ENCODE results near the gene BABAM2.
"Not testable (repeated sequence)": the region's sequence is repeated elsewhere in the genome, so short reads cannot be mapped to it uniquely, and the experiment has no call there.

BABAM2 gene

GRCh38 chr2:28101123-28101522 is 210.6 kb downstream of the BABAM2 start:
- in situ Hi-C loops (cut with MboI; ENCODE audit: low sequenced_read_pairs) = no loop called here

- in situ Hi-C loops (cut with MboI; ENCODE audit: low sequenced_read_pairs) = no loop called here
These were observed 211.4 kb downstream of the BABAM2 start for GRCh38 chr2:28101892-28102291.

GRCh38 chr2:28102455-28102874 is 211.9 kb downstream of the BABAM2 start:
- in situ Hi-C loops (cut with MboI; ENCODE audit: low sequenced_read_pairs) = no loop called here

DNA sequence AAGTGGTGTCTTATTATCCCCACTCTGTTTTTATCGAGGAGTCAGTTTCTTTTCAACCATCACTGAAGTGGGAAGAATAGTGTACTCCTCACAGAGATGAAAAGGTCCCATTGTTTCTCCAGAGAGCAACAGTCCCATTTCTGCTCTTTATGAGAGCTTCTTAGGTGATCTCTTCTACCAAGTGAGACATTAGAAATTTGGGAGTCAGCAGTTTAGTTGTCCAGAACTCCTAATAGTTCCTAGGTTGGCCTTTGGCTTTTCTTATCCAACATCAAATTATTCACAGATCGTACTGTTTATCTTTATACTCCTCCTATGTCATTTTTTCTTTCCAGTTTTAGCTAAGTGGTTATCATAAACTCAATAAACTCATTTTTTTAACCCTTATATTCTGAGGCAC is 213.1 kb downstream of the BABAM2 start:
- in situ Hi-C loops (cut with MboI; ENCODE audit: low sequenced_read_pairs) = no loop called here

DNA sequence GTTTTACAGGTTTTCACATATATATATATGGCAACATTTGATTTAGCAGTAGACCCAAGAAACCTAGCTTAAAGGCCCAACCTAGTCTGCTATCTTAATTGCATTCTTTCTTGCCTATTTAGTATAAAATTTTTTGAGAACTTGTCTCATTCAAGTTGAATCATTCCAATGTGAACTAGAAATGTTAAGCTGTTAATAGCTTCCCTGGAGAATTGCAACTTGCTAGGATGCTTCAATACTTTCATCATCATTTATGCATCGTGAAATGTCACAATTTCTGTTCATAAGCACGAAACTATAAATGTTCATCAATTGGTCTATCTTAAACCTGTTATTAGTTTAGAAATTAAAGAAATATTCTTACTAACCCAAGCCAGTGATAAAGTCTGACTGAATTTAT is 217.6 kb downstream of the BABAM2 start:
- in situ Hi-C loops (cut with MboI; ENCODE audit: low sequenced_read_pairs) = no loop called here

GRCh38 chr2:28113771-28114170 is 223.2 kb downstream of the BABAM2 start:
- in situ Hi-C loops (cut with MboI; ENCODE audit: low sequenced_read_pairs) = not testable (repeated sequence)

DNA sequence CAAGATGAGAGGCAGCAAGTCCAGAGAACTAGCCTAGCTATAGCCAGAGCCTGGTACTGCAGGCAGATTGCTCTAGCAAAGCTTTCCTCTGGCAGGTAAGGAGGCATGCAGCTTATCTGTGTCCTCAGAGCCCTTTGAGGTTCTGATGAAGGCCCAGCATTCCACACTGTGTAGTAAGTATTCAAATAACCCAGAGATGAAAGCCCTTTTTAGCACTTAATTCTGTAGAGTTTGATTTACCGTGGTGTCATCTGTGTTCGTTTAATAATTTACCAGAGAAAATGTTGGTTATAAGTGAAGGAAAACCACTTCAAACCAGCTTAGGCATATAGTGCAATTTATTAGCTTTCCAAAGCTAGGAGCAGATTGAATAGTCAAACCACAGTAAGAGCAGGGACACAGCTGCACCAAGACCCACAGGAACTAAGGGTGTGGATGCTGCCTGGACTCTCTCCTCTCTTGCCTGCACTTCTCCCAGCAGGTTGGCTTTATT is 226.6 kb downstream of the BABAM2 start:
- in situ Hi-C loops (cut with MboI; ENCODE audit: low sequenced_read_pairs) = no loop called here

- in situ Hi-C loops (cut with MboI; ENCODE audit: low sequenced_read_pairs) = no loop called here
These were observed 229.1 kb downstream of the BABAM2 start for GRCh38 chr2:28119631-28120030.

- in situ Hi-C loops (cut with MboI; ENCODE audit: low sequenced_read_pairs) = no loop called here
These were observed 237.9 kb downstream of the BABAM2 start for GRCh38 chr2:28128281-28128950.

GRCh38 chr2:28129955-28130695 is 239.6 kb downstream of the BABAM2 start:
- in situ Hi-C loops (cut with MboI; ENCODE audit: low sequenced_read_pairs) = no loop called here

DNA sequence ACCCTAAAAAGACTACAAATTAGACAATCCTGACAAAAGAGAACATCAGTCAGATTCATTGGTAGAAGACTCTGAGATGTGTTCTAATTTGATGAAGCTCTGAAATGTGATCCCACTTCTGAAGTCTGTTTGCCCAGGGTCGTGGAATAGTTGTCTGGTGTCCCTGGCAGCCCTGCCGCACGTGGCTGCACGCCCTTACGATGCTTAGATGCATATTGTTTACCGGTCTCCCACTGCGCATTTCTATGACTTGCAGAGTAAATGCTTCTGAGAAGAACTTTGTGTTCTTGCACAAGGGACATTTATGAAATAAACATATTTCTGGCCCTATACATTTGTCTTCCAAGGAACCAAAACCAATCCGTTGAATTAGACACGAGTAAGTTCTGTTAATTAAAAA is 243.2 kb downstream of the BABAM2 start:
- in situ Hi-C loops (cut with MboI; ENCODE audit: low sequenced_read_pairs) = no loop called here

- in situ Hi-C loops (cut with MboI; ENCODE audit: low sequenced_read_pairs) = no loop called here
These were observed 243.8 kb downstream of the BABAM2 start for GRCh38 chr2:28134262-28134812.

DNA sequence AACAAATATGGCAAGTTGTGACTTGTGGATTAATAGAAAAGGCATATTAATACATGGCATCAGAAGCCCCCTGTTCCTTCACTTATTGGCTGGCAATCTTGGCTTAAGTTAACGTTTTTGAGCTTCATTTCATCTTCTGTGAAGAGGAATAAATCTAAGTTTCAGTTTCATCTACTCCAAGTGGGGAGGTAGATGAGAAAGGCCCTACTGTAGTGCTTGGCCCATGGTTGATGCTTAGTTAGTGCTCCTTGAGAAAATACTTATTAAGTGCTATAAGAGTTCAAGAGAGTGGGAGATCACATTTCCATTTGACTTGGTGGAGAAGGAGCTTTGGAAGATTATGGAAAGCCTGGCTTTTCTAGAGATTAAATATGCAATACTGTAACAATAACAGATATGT is 244.3 kb downstream of the BABAM2 start:
- in situ Hi-C loops (cut with MboI; ENCODE audit: low sequenced_read_pairs) = no loop called here

GRCh38 chr2:28135324-28135723 is 244.8 kb downstream of the BABAM2 start:
- in situ Hi-C loops (cut with MboI; ENCODE audit: low sequenced_read_pairs) = no loop called here

DNA sequence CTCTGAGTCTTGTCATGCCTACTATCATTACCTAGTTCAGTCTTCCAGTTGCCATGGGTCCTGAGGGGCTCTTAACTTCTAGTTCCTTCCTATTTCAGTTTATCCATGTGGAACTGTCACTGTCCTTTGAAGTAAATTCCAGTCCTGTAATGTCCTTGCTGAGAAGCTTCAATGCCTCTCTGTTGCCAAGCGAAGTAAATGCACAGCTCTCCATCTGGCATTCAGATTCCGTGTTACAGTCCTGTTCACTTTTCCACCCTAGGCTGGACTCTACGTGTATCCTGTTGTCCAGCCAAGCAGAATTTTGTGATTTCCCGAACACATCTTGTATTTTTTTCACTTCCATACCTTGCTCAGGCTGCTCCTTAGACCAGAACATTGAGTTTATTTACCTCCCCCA is 245.3 kb downstream of the BABAM2 start:
- in situ Hi-C loops (cut with MboI; ENCODE audit: low sequenced_read_pairs) = no loop called here

GRCh38 chr2:28136556-28136955 is 246.0 kb downstream of the BABAM2 start:
- in situ Hi-C loops (cut with MboI; ENCODE audit: low sequenced_read_pairs) = no loop called here

DNA sequence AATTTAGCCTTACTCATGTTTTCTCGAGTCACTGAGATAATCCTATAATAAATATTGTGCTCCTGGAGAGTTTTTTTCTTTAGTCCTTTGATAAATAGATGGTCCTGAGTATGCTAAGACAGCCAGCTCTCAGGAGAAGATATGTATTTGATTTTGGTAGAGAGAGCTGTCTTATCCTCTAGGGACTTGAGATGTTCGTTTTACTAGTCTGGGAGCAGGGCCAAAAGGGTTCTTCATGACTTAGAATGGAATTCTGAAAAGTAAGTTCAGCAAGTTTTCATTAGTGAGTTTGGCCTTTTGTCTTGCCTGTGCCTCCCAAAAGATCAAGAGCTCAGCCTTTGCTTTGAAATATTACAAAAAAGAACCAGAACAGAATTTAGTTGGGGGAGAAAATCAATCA is 246.7 kb downstream of the BABAM2 start:
- in situ Hi-C loops (cut with MboI; ENCODE audit: low sequenced_read_pairs) = no loop called here

GRCh38 chr2:28142386-28142785 is 251.9 kb downstream of the BABAM2 start:
- in situ Hi-C loops (cut with MboI; ENCODE audit: low sequenced_read_pairs) = no loop called here

GRCh38 chr2:28148000-28148399 is 257.5 kb downstream of the BABAM2 start:
- in situ Hi-C loops (cut with MboI; ENCODE audit: low sequenced_read_pairs) = no loop called here

- in situ Hi-C loops (cut with MboI; ENCODE audit: low sequenced_read_pairs) = no loop called here
These were observed 258.0 kb downstream of the BABAM2 start for GRCh38 chr2:28148566-28148965.

DNA sequence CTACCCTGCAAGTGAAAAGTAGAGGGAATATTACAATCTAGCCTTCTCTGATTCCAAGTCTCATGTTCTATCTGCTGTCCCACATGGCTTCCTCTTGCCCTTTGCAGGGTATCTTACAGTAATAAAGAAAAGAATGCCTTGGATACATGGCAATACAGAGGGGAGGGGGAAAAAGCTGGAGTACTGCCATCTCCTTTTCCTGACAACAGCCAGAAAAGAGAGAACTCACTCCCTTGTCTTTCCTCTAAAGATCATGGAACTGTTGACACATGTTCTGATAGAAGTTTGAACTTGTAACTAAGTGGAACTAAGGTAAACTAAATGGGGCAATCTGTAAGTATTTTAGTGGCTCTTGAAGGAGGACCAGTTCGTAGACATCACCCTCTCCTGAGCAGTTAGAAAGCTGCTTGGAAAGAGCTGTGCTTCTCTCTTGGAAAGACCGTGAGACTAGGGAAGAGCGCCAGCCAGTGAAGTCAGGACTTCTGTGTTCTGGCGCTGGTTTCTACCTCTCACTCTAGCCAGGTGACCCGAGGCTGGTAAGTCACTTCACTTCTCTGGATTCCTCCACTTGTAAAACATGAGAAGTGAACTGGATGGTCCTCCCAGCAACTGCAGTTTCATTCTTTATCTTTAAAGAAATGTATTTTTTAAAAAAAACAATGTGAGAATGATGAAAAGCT is 259.8 kb downstream of the BABAM2 start:
- in situ Hi-C loops (cut with MboI; ENCODE audit: low sequenced_read_pairs) = no loop called here

DNA sequence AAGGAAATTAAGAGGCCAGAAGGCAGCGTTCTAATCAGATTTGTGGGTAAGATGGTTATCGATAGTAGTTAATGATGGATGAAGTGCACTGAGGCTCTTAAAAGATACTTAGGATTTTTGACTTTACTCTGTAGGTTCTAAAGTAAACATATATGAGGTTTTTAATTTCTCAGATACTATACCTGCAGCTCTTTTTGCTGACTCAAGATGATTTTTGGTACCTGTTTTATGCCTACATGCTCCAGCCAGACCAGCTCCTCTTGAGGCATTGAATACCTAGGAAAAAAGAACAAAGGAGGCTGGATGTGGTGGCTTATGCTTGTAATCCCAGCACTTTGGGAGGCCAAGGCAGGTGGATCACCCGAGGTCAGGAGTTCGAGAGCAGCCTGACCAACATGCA is 260.5 kb downstream of the BABAM2 start:
- in situ Hi-C loops (cut with MboI; ENCODE audit: low sequenced_read_pairs) = no loop called here

All from HL-60/S4 treated with retinoic acid at 250 ng/mL for 4 days and 3 days (cell line).